ENCODE measurements around the gene HEATR9.
A peak's percentile ranks its signal among the peaks of the same experiment; 100 is the strongest.

The HEATR9 gene

DNA sequence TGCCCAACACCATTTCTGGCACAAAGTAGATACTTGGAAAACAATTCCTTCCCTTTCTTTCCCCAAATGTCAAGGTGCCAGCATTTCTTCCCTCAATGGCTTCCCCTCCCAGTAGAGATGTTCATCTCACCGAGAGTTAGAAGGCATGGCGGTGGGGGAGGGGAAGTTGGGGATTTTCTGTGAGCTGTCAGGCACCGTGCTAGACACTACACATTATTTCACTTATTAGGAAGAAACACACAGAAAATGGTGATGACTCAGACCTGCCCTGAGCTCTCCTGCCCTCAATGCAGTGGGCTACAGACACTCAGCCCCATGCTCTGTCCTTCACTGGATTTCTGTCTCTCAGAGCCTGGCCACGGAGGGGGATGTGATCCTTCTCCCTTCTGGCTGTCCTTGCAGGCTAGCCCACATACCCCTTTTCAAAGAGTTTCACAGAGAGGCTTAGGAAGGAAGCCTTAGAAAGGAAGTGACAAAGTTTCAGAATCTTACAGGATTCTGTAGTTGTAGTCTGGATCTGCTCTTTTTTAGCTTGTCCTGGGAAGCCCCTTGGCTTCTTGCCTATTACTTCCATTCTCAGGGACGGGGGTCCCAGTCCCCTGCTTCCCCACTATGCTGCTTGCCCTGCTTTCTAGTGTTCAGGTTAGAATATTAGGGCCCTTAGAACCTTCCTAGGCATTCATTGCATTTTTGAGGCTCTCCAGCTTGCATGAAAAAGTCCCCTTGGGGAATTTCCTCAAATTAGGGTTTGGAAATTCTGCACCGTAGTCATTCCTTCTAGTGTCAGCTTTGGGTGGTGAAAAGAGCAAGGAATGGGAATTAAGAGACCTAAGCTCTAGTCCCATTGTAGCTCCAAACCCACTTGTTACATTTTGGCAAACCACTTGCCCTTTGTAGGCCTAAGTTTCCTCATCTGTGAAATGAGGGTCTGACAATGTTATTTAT lies 23.7 kb upstream of the HEATR9 start:
- H3K79me2 ChIP-seq (ENCODE audit: control insufficient read depth, insufficient read depth, low read length, unreplicated experiment): no peaks in the 10 kb centered on the region
- peak overlapping the region; percentile 65 for H2AFZ ChIP-seq (ENCODE audit: low read length, unreplicated experiment)
- peak overlapping the region; percentile 75 for H3K27ac ChIP-seq (ENCODE audit: low read depth, low read length)
- no peaks in the 10 kb centered on the region for H3K27me3 ChIP-seq (ENCODE audit: insufficient read depth, low read length)
- no peak overlapping the region for H3K4me3 ChIP-seq (ENCODE audit: low read depth, low read length)
- H3K36me3 ChIP-seq (ENCODE audit: insufficient read depth, low read length): no peaks in the 10 kb centered on the region
- peaks cover 38% of the 10 kb centered on the region for H3K4me1 ChIP-seq (ENCODE audit: control insufficient read depth, insufficient read depth, low read length, unreplicated experiment)

DNA sequence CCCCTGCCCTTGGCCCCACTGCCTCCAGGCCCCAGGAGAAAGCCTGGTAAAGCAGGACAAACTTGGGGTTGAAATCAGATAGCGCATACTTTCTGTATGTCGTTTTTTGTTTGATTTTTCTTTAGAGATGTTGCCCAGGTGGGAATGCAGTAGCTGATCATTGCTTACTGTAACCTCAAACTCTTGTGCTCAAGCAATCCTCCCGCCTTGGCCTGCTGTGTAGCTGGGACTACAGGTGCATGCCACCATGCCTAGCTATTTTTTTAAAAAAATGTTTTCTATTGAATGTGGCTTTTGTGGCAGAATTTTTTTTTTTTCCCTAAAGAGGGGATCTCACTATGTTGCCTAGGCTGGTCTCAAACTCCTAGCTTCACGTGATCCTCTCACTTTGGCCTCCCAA lies 22.6 kb upstream of the HEATR9 start:
- Histone ChIP-seq H2AFZ (ENCODE audit: low read length, unreplicated experiment) (no peak overlapping the region), H3K27me3 (ENCODE audit: insufficient read depth, low read length) (no peaks in the 10 kb centered on the region), H3K4me1 (ENCODE audit: control insufficient read depth, insufficient read depth, low read length, unreplicated experiment) (peaks cover 37% of the 10 kb centered on the region)

DNA sequence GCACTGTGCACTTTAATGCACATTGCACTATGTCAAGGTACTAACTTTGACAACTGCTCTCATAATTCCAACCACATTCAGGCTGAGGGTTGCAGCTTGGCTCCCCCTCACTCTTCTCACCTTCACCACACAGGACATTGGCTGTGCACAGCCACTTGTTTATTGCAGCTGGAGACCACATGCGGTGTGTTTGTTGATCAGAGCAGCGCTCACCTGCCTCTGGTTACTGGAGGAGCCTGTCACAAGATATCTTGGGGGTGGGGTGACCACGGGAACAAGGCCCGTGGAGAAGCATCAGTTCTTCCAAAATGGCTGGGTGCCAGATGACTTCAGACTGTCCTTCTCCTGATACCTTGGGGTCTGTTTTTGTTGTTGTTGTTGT lies 22.1 kb upstream of the HEATR9 start:
- no peak overlapping the region for H2AFZ ChIP-seq (ENCODE audit: low read length, unreplicated experiment)
- no peaks in the 10 kb centered on the region for H3K27me3 ChIP-seq (ENCODE audit: insufficient read depth, low read length)
- H3K36me3 ChIP-seq (ENCODE audit: insufficient read depth, low read length): no peaks in the 10 kb centered on the region
- H3K4me3 ChIP-seq (ENCODE audit: low read depth, low read length): no peak overlapping the region
- H3K79me2 ChIP-seq (ENCODE audit: control insufficient read depth, insufficient read depth, low read length, unreplicated experiment): no peaks in the 10 kb centered on the region
- no peak overlapping the region for H3K27ac ChIP-seq (ENCODE audit: low read depth, low read length)
- H3K4me1 ChIP-seq (ENCODE audit: control insufficient read depth, insufficient read depth, low read length, unreplicated experiment): peaks cover 32% of the 10 kb centered on the region

More for the DNA sequence above, 22.6 kb upstream of the HEATR9 start:
- Histone ChIP-seq H3K27ac (ENCODE audit: low read depth, low read length) (no peak overlapping the region), H3K4me3 (ENCODE audit: low read depth, low read length) (no peak overlapping the region), H3K36me3 (ENCODE audit: insufficient read depth, low read length) (no peaks in the 10 kb centered on the region), H3K79me2 (ENCODE audit: control insufficient read depth, insufficient read depth, low read length, unreplicated experiment) (no peaks in the 10 kb centered on the region)

DNA sequence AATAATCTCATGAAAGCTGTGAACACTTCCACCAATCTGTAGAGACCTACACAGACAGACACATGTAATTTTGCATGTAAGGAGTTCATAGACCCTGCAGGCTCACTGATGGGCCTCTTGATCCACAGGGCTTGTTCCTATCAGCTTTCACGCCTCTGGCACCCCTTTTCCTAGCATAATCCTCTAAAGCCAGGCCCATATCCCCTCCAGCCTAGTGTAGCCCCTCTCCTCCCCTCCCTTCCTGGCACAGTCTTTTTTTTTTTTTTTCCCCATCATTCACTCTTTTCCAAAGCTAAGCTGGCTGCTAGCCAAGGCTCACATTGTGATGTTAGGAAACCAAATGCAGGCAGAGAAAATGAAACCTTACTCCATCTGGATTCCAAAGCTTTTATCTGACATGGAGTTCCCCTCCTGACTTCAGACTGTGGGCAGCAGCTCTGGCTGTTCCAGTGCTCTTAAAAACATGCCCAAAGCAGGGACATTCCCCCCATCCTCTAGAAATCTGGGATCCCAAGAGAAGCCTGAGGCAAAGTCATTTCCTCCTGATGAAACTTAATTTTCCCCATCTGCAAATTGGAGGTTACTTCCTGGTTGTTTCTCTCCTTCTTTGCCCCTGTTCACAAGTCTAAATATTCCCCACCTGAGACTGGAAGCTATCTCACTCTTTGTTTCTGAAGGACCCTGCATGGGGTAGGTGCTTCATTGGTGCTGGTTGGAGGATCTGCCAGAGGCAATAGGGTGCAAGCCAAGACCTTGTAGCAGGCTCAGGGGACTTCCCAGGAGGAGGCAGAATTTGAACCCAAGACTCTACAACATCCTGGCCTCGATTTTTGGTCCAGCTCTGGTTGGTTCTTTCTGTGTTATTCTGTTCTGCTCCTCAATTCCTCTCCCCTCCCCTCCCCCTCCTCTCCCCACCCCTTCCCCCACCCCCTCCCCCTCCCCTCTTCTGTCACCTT lies 21.4 kb upstream of the HEATR9 start:
- Histone ChIP-seq H3K36me3 (ENCODE audit: insufficient read depth, low read length) (no peaks in the 10 kb centered on the region), H2AFZ (ENCODE audit: low read length, unreplicated experiment) (peak overlapping the region; percentile 70), H3K27me3 (ENCODE audit: insufficient read depth, low read length) (no peaks in the 10 kb centered on the region), H3K27ac (ENCODE audit: low read depth, low read length) (peak overlapping the region; percentile 67), H3K4me1 (ENCODE audit: control insufficient read depth, insufficient read depth, low read length, unreplicated experiment) (peaks cover 25% of the 10 kb centered on the region), H3K4me3 (ENCODE audit: low read depth, low read length) (peak overlapping the region; percentile 23; the same call in 1 of the 2 replicates), H3K79me2 (ENCODE audit: control insufficient read depth, insufficient read depth, low read length, unreplicated experiment) (no peaks in the 10 kb centered on the region)

DNA sequence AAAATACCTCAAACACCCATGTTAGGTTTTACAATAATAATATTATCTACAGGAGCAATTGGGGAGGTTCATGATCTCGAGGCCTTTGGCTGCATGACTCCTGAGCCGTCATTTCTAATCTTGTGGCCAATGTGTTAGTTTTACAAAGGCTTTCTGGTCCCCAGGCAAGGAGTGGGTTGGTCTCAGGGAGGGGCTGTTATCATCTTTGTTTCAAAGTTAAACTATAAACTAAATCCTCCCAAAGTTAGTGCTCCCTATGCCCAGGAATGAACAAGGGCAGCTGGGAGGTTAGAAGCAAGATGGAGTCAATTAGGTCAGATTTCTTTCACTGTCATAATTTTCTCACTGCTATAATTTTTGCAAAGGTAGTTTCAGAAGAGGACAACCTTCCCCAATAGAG lies 20.6 kb upstream of the HEATR9 start:
- Histone ChIP-seq H3K4me3 (ENCODE audit: low read depth, low read length) (no peak overlapping the region), H2AFZ (ENCODE audit: low read length, unreplicated experiment) (no peak overlapping the region), H3K4me1 (ENCODE audit: control insufficient read depth, insufficient read depth, low read length, unreplicated experiment) (peaks cover 23% of the 10 kb centered on the region), H3K36me3 (ENCODE audit: insufficient read depth, low read length) (no peaks in the 10 kb centered on the region), H3K79me2 (ENCODE audit: control insufficient read depth, insufficient read depth, low read length, unreplicated experiment) (no peaks in the 10 kb centered on the region), H3K27me3 (ENCODE audit: insufficient read depth, low read length) (no peaks in the 10 kb centered on the region), H3K27ac (ENCODE audit: low read depth, low read length) (no peak overlapping the region)

DNA sequence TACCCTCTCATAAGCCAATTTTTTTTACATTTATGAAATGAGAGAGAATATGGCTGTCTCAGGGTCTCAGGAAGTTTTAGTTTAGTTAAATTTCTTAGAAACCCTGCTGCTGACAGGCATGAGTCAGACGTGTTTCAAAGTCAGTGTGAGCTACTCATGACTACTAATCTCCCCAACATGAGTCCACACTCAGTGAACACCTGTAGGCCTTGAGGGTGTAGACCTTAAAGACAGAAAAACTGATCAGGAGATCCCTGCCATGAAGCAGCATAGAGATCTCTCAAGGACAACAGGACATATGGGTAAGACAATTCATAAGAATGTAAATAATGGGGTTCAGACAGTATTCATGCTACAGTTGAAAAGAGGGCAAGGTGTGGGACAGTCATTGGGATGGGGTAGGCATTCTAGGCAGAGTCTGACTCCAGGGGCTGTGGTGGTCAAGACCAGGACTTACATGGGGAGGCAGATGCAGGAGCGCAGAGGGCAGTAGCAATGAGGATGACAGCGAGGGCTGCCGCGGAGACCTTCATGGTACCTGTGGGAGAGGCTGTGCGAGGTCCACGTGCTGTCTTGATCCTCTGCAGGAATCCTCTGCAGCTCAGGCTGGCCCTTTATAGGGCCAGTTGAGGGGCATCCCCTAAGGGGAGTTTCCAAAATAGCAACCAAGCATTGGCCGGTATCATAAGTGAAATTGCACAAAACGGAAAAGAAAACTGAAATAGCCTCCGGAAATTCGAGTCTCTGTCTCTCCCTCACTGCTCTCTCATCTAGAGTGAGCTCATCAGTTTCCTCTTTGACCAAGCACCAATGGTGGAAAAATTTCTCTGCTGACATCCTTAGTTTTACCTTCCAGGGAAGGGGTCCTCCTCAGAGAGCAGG lies 11.3 kb upstream of the HEATR9 start, which contains the start of gene CCL5:
CCL5 (minus strand) TSS at position 588 of the 882 bp plus-strand sequence.
- Histone ChIP-seq H3K4me1 (ENCODE audit: control insufficient read depth, insufficient read depth, low read length, unreplicated experiment) (peaks cover 19% of the 10 kb centered on the region), H2AFZ (ENCODE audit: low read length, unreplicated experiment) (peak within 1 kb of the TSS; percentile 46)

DNA sequence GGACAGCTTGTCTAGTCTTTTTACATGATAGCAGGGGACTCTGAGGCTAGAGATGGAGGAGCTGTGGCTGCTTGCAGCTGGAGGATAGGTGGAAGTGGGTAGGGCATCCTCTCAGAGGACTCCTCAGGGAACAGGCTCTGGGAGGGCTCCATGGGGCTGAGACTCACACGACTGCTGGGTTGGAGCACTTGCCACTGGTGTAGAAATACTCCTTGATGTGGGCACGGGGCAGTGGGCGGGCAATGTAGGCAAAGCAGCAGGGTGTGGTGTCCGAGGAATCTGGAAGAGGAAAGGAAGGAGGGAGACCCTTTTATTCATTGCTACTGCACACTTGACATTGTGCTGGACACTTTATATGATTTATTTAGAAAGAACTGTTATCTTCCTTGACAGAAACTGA lies 9.7 kb upstream of the HEATR9 start:
- Histone ChIP-seq H2AFZ (ENCODE audit: low read length, unreplicated experiment) (no peak overlapping the region), H3K79me2 (ENCODE audit: control insufficient read depth, insufficient read depth, low read length, unreplicated experiment) (no peaks in the 10 kb centered on the region), H3K36me3 (ENCODE audit: insufficient read depth, low read length) (no peaks in the 10 kb centered on the region), H3K27me3 (ENCODE audit: insufficient read depth, low read length) (no peaks in the 10 kb centered on the region), H3K4me1 (ENCODE audit: control insufficient read depth, insufficient read depth, low read length, unreplicated experiment) (peaks cover 21% of the 10 kb centered on the region), H3K27ac (ENCODE audit: low read depth, low read length) (no peak overlapping the region), H3K4me3 (ENCODE audit: low read depth, low read length) (no peak overlapping the region)

More for the DNA sequence above, 11.3 kb upstream of the HEATR9 start, which contains the start of gene CCL5:
- no peaks in the 10 kb centered on the region for H3K36me3 ChIP-seq (ENCODE audit: insufficient read depth, low read length)
- H3K27ac ChIP-seq (ENCODE audit: low read depth, low read length): peak within 1 kb of the TSS; percentile 51; the same call in 1 of the 2 replicates
- no peaks in the 10 kb centered on the region for H3K27me3 ChIP-seq (ENCODE audit: insufficient read depth, low read length)
- no peaks in the 10 kb centered on the region for H3K79me2 ChIP-seq (ENCODE audit: control insufficient read depth, insufficient read depth, low read length, unreplicated experiment)
- H3K4me3 ChIP-seq (ENCODE audit: low read depth, low read length): peak within 1 kb of the TSS; percentile 58; the same call in 1 of the 2 replicates

DNA sequence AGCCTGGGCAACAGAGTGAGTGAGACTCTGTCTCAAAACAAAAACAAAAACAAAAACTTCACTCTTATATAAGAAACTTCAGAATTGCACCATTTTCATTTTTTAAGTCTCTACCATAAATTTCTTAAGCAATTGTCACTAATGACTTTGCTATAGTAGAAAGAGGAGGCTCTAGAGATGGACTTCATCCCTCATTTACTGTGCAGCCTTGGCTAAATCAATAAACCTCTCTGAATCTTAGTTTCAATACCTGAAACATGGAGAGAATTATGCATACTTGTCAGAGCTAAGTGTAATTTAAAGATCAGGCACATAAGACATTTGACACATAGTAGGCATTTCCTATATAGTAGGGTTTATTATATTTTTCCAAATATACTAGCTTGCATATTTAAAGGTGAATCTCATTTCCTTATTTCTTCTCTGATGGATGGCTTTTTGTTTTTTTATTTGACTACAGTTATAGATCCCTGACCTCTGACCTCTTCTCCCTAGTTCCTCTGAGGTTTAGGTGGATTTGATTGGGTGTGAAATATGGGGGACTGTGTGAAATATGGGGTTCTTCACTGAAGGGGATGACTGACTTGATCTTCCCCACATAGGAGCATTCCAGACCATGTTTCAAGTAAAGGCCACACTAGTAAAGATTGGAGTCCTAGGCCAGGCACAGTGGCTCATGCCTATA lies 8.8 kb upstream of the HEATR9 start:
- Histone ChIP-seq H3K36me3 (ENCODE audit: insufficient read depth, low read length) (no peaks in the 10 kb centered on the region), H3K79me2 (ENCODE audit: control insufficient read depth, insufficient read depth, low read length, unreplicated experiment) (no peaks in the 10 kb centered on the region), H3K4me3 (ENCODE audit: low read depth, low read length) (no peak overlapping the region), H3K4me1 (ENCODE audit: control insufficient read depth, insufficient read depth, low read length, unreplicated experiment) (peaks cover 21% of the 10 kb centered on the region), H3K27me3 (ENCODE audit: insufficient read depth, low read length) (no peaks in the 10 kb centered on the region), H2AFZ (ENCODE audit: low read length, unreplicated experiment) (no peak overlapping the region), H3K27ac (ENCODE audit: low read depth, low read length) (no peak overlapping the region)

DNA sequence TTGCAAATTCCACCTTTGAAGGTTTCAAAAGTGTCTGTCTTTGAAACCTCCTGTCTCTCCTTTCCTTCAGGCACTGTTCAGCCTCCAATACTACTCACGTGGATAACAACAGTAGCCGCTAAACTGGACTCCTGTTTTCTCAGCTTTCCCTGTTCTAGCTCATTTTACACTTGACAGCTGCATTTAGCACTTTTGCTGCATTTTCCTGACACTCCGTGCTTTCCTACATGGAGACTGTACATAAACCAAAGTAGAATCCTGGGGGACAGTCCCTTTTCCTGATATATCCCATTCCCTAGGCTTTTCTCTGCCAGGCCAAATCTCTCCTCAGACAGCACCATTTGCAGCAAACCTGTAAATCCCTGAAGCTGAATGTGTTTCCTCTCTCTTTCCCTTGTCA lies 7.8 kb upstream of the HEATR9 start:
- H3K4me3 ChIP-seq (ENCODE audit: low read depth, low read length): no peak overlapping the region
- peaks cover 21% of the 10 kb centered on the region for H3K4me1 ChIP-seq (ENCODE audit: control insufficient read depth, insufficient read depth, low read length, unreplicated experiment)
- H2AFZ ChIP-seq (ENCODE audit: low read length, unreplicated experiment): no peak overlapping the region
- no peak overlapping the region for H3K27ac ChIP-seq (ENCODE audit: low read depth, low read length)
- H3K36me3 ChIP-seq (ENCODE audit: insufficient read depth, low read length): no peaks in the 10 kb centered on the region
- no peaks in the 10 kb centered on the region for H3K79me2 ChIP-seq (ENCODE audit: control insufficient read depth, insufficient read depth, low read length, unreplicated experiment)
- H3K27me3 ChIP-seq (ENCODE audit: insufficient read depth, low read length): no peaks in the 10 kb centered on the region

Data from ACC112 (cell line).